Umbilical cord (tissue), 2 donors: ENCODE measurements around the gene RHBDL1. TPM values are rescaled to one million over a fixed set of nuclear protein-coding genes. Genes with fewer than 3 reads are reported as not detected.

Source experiments
- DNase-seq: peaks from one replicate; pipeline ENCODE4 v3.0.0-alpha.2; 2015; ENCODE audit warnings: low spot score
- total RNA-seq: library from RNA; depleted of rRNA; stranded (reverse); fragments of >200 nt; gene quantifications from one replicate; pipeline ENCODE4 v1.2.3, GENCODE V29; 2014; ENCODE audit warnings: low replicate concordance; ENCODE audit not compliant: insufficient read depth

The RHBDL1 gene
- total RNA-seq, 1 donor from 2014 or later, result 1.9 TPM

GRCh38 chr16:636206-637080 lies 39.0 kb upstream of the RHBDL1 start, which contains the start of gene METTL26:
TSS of gene METTL26 (minus strand) at chr16:636305. CDS start at chr16:636290, 15 bp downstream.
- DNase-seq, result peak; percentile 97

GRCh38 chr16:637081-638018 lies 38.1 kb upstream of the RHBDL1 start:
- DNase-seq, result peak; percentile 48

- DNase-seq, result no peak
Measured at GRCh38 chr16:638034-638543, 37.4 kb upstream of the RHBDL1 start.

GRCh38 chr16:638836-639235 lies 36.6 kb upstream of the RHBDL1 start:
- no peak for DNase-seq

- no peak for DNase-seq
Measured at GRCh38 chr16:640614-641013, 34.9 kb upstream of the RHBDL1 start.

GRCh38 chr16:641326-642188 lies 33.9 kb upstream of the RHBDL1 start, which contains the start of gene MCRIP2:
TSS of gene MCRIP2 (plus strand) at chr16:641828. CDS start at chr16:641992, 164 bp downstream.
- DNase-seq, result peak; percentile 84

GRCh38 chr16:642189-643049 lies 33.1 kb upstream of the RHBDL1 start:
- peak; percentile 31 for DNase-seq

- DNase-seq, result no peak
Measured at GRCh38 chr16:643050-643368, 32.5 kb upstream of the RHBDL1 start.

- no peak for DNase-seq
Measured at GRCh38 chr16:644556-644955, 30.9 kb upstream of the RHBDL1 start.

GRCh38 chr16:645852-646678 lies 29.4 kb upstream of the RHBDL1 start:
- DNase-seq, result no peak

GRCh38 chr16:646679-647172 lies 28.7 kb upstream of the RHBDL1 start:
- no peak for DNase-seq

- no peak for DNase-seq
Measured at GRCh38 chr16:647173-647902, 28.1 kb upstream of the RHBDL1 start.

- no peak for DNase-seq
Measured at GRCh38 chr16:648071-648780, 27.2 kb upstream of the RHBDL1 start.

- peak; percentile 95 for DNase-seq
Measured at GRCh38 chr16:648781-649589, 26.5 kb upstream of the RHBDL1 start, which contains the start of gene WDR90. TSS of gene WDR90 (plus strand) at chr16:649365. CDS start at chr16:649417, 52 bp downstream.

- no peak for DNase-seq
Measured at GRCh38 chr16:649631-650030, 25.8 kb upstream of the RHBDL1 start.

- no peak for DNase-seq
Measured at GRCh38 chr16:651844-652243, 23.6 kb upstream of the RHBDL1 start.
